CD14-positive monocyte (primary cell): ENCODE measurements around the gene PKN3. TPM values are rescaled to one million over a fixed set of nuclear protein-coding genes. Genes with fewer than 3 reads are reported as not detected.

Experiments used
- DNase-seq, 3 donors: peaks; one replicate each; pipeline ENCODE4 v3.0.0-alpha.2; 2011 to 2022
- H2AFZ ChIP-seq: 2 replicates; pipeline ENCODE4 v1.6.0; 2012; ENCODE audit warnings: mild to moderate bottlenecking, low read depth, low read length, inconsistent platforms; ENCODE audit not compliant: insufficient read depth, poor library complexity, severe bottlenecking
- H3K27ac ChIP-seq, 2 donors: 1 replicate in 1 of 2; 2 replicates in 1 of 2; pipeline ENCODE4 v1.5.1; 2012 to 2013; ENCODE audit warnings: low read length in 2 of 2, control low read depth in 1 of 2, inconsistent platforms in 1 of 2, low read depth in 1 of 2, mild to moderate bottlenecking in 1 of 2
- H3K27me3 ChIP-seq, 2 donors: one replicate each; pipeline versions ENCODE4 v1.6.0 to v1.6.1; 2011 to 2013; ENCODE audit warnings: low read length in 2 of 2; ENCODE audit not compliant: control insufficient read depth in 2 of 2, insufficient read depth in 2 of 2
- H3K36me3 ChIP-seq, 2 donors: replicated peaks in 1 of 2; 1 replicate in 1 of 2; 2 replicates in 1 of 2; pipeline versions ENCODE4 v1.5.1 to v1.6.1; 2012 to 2013; ENCODE audit warnings: low read length in 2 of 2, control low read depth in 1 of 2, inconsistent platforms in 1 of 2, mild to moderate bottlenecking in 1 of 2; ENCODE audit not compliant: insufficient read depth in 2 of 2, control insufficient read depth in 1 of 2
- H3K4me1 ChIP-seq, 2 donors: 1 replicate in 1 of 2; 2 replicates in 1 of 2; pipeline versions ENCODE4 v1.5.1 to v1.6.1; 2012 to 2013; ENCODE audit warnings: low read length in 2 of 2, control low read depth in 1 of 2, inconsistent platforms in 1 of 2, mild to moderate bottlenecking in 1 of 2, moderate library complexity in 1 of 2; ENCODE audit not compliant: insufficient read depth in 2 of 2, control insufficient read depth in 1 of 2
- H3K4me2 ChIP-seq: replicated peaks from 2 replicates; pipeline ENCODE3; 2012; ENCODE audit warnings: low read length, moderate library complexity, mild to moderate bottlenecking; ENCODE audit not compliant: poor library complexity, severe bottlenecking; ENCODE audit errors: extremely low read depth
- H3K4me3 ChIP-seq, 3 experiments: fragments of 200-600 bp in 1 of 3; sonication (generic) in 1 of 3; replicated peaks in 1 of 3; 1 replicate in 2 of 3; 2 replicates in 1 of 3; pipeline ENCODE4 v1.5.1; 2011 to 2013; ENCODE audit warnings: low read length in 3 of 3, mild to moderate bottlenecking in 3 of 3, control low read depth in 2 of 3, low read depth in 2 of 3, inconsistent platforms in 1 of 3, moderate library complexity in 1 of 3
- H3K79me2 ChIP-seq: 2 replicates; pipeline ENCODE4 v1.6.0; 2012; ENCODE audit warnings: mild to moderate bottlenecking, control low read depth, inconsistent platforms, low read length, moderate library complexity; ENCODE audit not compliant: insufficient read depth
- H3K9ac ChIP-seq: 2 replicates; pipeline ENCODE4 v1.6.0; 2017; ENCODE audit warnings: low read length, mild to moderate bottlenecking; ENCODE audit not compliant: insufficient read depth, poor library complexity, severe bottlenecking
- H3K9me3 ChIP-seq, 2 donors: replicated peaks in 1 of 2; 1 replicate in 1 of 2; 2 replicates in 1 of 2; pipeline versions ENCODE4 v1.5.1 to v1.6.1; 2012 to 2013; ENCODE audit warnings: low read length in 2 of 2, control low read depth in 1 of 2; ENCODE audit not compliant: control insufficient read depth in 1 of 2, insufficient read depth in 1 of 2
- H4K20me1 ChIP-seq: 2 replicates; pipeline ENCODE4 v1.6.0; 2012; ENCODE audit warnings: mild to moderate bottlenecking, low read length, control low read depth, moderate library complexity; ENCODE audit not compliant: insufficient read depth
- H3K27ac Mint-ChIP-seq, 7 donors: one replicate each; pipeline ENCODE4 v1.8.0; 2020; ENCODE audit warnings: mild to moderate bottlenecking in 7 of 7, mixed read lengths in 7 of 7, moderate library complexity in 6 of 7, inconsistent platforms in 2 of 7
- H3K27me3 Mint-ChIP-seq, 3 donors: one replicate each; pipeline ENCODE4 v1.8.0; 2021 to 2022; ENCODE audit warnings: low read depth in 3 of 3, mild to moderate bottlenecking in 3 of 3, mixed read lengths in 3 of 3, moderate library complexity in 3 of 3, inconsistent platforms in 1 of 3
- H3K36me3 Mint-ChIP-seq, 2 donors: one replicate each; pipeline ENCODE4 v1.8.0; 2020; ENCODE audit warnings: mixed read lengths in 2 of 2, inconsistent platforms in 1 of 2, mild to moderate bottlenecking in 1 of 2
- H3K4me1 Mint-ChIP-seq: one replicate; pipeline ENCODE4 v1.8.0; 2020; ENCODE audit warnings: mild to moderate bottlenecking, mixed read lengths
- H3K4me3 Mint-ChIP-seq, 2 donors: one replicate each; pipeline ENCODE4 v1.8.0; 2020; ENCODE audit warnings: mild to moderate bottlenecking in 2 of 2, mixed read lengths in 2 of 2, moderate library complexity in 1 of 2
- H3K9me3 Mint-ChIP-seq, 7 donors: one replicate each; pipeline ENCODE4 v1.8.0; 2020 to 2022; ENCODE audit warnings: mixed read lengths in 7 of 7, mild to moderate bottlenecking in 6 of 7, moderate library complexity in 6 of 7, inconsistent platforms in 2 of 7
- CTCF ChIP-seq: fragments of 200-600 bp; IDR thresholded peaks from one replicate; pipeline ENCODE4 v1.8.0; 2022; ENCODE audit warnings: antibody characterized with exemption, mild to moderate bottlenecking
- WGBS: methylation state at CpG from one replicate; pipeline ENCODE4 v1.1.5; 2013; ENCODE audit warnings: missing lambda C conversion rate; ENCODE audit not compliant: insufficient coverage; 5-methylcytosine and 5-hydroxymethylcytosine counted together
- intact Hi-C, 2 donors: fragments of 100-400 bp; cut with micrococcal nuclease; formaldehyde crosslinking; loops; one replicate each; pipeline versions ENCODE4 v1.15.0 to v1.15.1; 2023
- polyA plus RNA-seq, 3 donors: library from polyadenylated mRNA; depleted of rRNA in 1 of 3; unstranded in 2 of 3; stranded (reverse) in 1 of 3; fragments of 300-500 nt in 2 of 3; fragments of >200 nt in 1 of 3; fragmentation: Illumina TruSeq in 2 of 3; gene quantifications; 1 replicate in 2 of 3; 2 replicates in 1 of 3; pipeline ENCODE4 v1.2.3, GENCODE V29; 2012 to 2021

PKN3 gene
- polyA plus RNA-seq, 3 donors, result 0.11 to 0.49 (median 0.27) TPM

- H3K27ac ChIP-seq, result no peak overlapping the region
- H3K9ac ChIP-seq, result no peak overlapping the region
- DNase-seq, result no peak
- no peaks in the 10 kb centered on the region for H3K79me2 ChIP-seq
- H2AFZ ChIP-seq, result no peak overlapping the region
- peaks cover 13% of the 10 kb centered on the region for H3K4me1 Mint-ChIP-seq
- no peak overlapping the region for H3K4me3 ChIP-seq
- H3K27me3 Mint-ChIP-seq, result no peaks in the 10 kb centered on the region
- H3K9me3 Mint-ChIP-seq, result peaks cover 0 to 2% (median 0%) of the 10 kb centered on the region in 7 donors
- 97% methylated on average over 3 of the region's 6 CpGs for WGBS
- H3K27me3 ChIP-seq, result no peaks in the 10 kb centered on the region
- H3K4me1 ChIP-seq, result peaks cover 0 to 3% of the 10 kb centered on the region in 2 donors
- H3K9me3 ChIP-seq, result no peaks in the 10 kb centered on the region
- no peak overlapping the region for H3K27ac Mint-ChIP-seq
- no peak overlapping the region for H3K4me2 ChIP-seq
- no peaks in the 10 kb centered on the region for H4K20me1 ChIP-seq
- no peaks in the 10 kb centered on the region for H3K36me3 ChIP-seq
- no peak for TF ChIP-seq CTCF
- no peak overlapping the region for H3K4me3 Mint-ChIP-seq
- H3K36me3 Mint-ChIP-seq, result peaks cover 0 to 5% of the 10 kb centered on the region in 2 donors
- intact Hi-C loops, result no loop called here
These were observed 32.5 kb upstream of the PKN3 start for GRCh38 chr9:128669786-128670185.

- no peak for DNase-seq
- peaks cover 0 to 8% of the 10 kb centered on the region in 2 donors for H3K36me3 ChIP-seq
- no peaks in the 10 kb centered on the region for H3K4me1 ChIP-seq
- Mint-ChIP-seq H3K4me1 (no peaks in the 10 kb centered on the region), H3K27ac (peak overlapping the region in 2 of 7 donors; percentile 42 to 63), H3K36me3 (peaks cover 3 to 27% of the 10 kb centered on the region in 2 donors), H3K27me3 (no peaks in the 10 kb centered on the region), H3K9me3 (peaks cover 0 to 2% (median 0%) of the 10 kb centered on the region in 7 donors), H3K4me3 (no peak overlapping the region)
- WGBS, result 80% methylated on average over 1 of the region's 4 CpGs
- no peak overlapping the region for H3K4me3 ChIP-seq
- H3K27ac ChIP-seq, result no peak overlapping the region
- no peaks in the 10 kb centered on the region for H4K20me1 ChIP-seq
- H3K9me3 ChIP-seq, result no peaks in the 10 kb centered on the region
- intact Hi-C loops, result no loop called here
- H3K27me3 ChIP-seq, result no peaks in the 10 kb centered on the region
- no peak overlapping the region for H2AFZ ChIP-seq
- no peak overlapping the region for H3K4me2 ChIP-seq
- no peak overlapping the region for H3K9ac ChIP-seq
- peaks cover 16% of the 10 kb centered on the region for H3K79me2 ChIP-seq
- no peak for TF ChIP-seq CTCF
These were observed 26.9 kb upstream of the PKN3 start for GRCh38 chr9:128675382-128675781.
